Activated CD4-positive, alpha-beta T cell treated with anti-CD3 and anti-CD28 coated beads for 1 hour (primary cell): ENCODE results near the gene PERCC1.
A peak's percentile ranks its signal among the peaks of the same experiment; 100 is the strongest.

Source experiments
- DNase-seq: peaks from one replicate; pipeline ENCODE4 v3.0.0-alpha.2; 2020

Gene PERCC1

GRCh38 chr16:1430759-1431496 is at the start of gene PERCC1:
Gene PERCC1, plus strand, starts transcription at chr16:1431078. Its CDS starts 1,516 bp downstream, at chr16:1432594.
- DNase-seq: no peak

DNA sequence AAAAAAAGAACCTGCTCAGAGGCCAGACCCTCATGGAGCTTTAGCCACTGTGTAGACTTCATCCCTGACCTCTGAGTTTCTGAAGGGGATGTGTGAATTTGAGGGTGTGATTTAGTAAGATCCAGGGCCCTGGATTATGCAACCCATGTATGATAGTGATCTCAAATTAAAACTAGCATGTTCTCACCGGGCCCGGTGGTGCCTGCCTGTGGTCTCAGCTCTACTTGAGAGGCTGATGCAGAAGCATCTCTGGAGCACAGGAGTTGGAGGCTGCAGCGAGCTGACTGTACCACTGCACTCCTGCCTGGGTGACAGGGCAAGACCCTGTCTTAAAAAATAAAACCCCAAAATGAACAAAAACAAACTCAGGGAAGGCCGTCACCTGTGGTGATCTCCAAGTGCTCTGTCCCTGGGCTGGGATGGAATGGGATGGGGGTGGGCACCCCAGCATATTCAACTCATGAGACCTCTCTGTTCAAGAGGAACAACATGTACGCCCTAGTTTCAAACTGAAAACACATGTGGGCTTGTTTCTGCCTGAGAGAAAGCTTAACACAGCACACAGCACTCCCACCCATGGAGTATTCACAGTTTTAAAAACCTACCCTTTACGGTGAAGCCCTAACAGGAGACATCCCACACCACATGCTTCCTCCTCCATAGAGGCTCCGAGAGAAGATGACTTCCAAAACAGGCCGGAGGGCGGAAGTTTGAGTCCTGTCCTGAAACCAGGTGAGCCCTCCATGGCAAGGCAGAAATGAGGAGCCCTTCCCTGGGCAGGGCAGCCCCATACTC is 49.1 kb upstream of the PERCC1 start:
- no peak for DNase-seq

DNA sequence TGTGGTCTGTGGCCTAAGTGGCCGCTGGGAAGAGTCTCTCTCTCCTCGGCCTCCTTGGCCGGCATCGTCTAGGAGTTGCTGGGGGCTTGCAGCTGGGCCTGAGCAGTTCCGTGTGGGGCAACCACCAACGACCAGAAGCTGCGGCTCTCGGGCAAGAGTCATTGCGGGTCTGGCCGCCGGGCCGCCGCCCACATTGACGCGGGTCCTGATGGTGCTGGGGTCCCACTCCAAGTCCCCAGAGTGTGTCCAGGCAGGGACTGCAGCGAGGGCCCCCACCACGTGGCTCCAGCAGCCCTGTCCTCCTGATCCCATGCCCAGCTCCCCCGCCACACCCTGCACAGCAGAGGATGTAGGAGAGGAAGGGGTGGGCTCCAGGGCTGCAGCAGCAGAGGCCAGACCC is 47.3 kb upstream of the PERCC1 start:
- no peak for DNase-seq

DNA sequence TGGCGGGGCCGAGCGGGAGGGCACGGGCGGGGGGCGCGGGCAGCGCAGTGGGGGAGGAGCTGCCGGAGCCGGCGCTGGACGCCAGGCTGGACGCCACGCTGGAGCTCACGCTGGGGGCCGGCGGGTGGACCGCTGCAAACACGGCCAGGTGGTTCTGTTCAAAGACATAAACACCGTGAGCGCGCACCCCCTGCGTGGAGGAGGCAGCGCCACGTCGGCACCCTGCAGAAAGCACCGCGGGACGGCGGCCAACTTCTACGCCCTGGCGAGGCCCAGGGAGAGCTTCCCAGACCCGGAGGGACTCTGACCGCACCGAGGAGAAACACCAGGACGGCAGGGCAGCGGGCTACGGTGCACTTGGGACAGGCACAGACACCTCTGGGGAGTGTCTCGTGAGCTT is 45.6 kb upstream of the PERCC1 start:
- DNase-seq: no peak

GRCh38 chr16:1387331-1387730 is 43.5 kb upstream of the PERCC1 start:
- DNase-seq: no peak

- DNase-seq: no peak
These were observed 41.1 kb upstream of the PERCC1 start for GRCh38 chr16:1389762-1390161.

GRCh38 chr16:1390239-1390779 is 40.6 kb upstream of the PERCC1 start:
- no peak for DNase-seq

DNA sequence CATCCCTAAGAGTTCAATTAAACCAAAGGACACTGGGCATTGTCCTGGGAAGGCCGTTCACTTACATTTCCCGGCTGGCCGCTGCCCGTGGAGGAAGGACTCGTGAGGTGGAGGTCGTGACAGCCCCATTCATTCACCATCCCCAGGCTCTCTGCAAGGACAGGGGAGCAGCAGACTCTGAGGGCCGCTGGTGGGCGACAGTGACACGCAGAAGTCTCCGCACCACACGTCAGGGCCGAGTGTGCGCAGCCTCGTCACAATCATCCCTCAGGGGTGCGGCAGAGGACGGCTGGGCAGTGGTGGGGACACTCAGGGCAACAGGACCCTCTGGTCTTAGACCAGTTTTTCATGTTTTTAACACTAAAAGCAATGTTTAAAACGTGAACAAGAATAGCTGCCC is 38.1 kb upstream of the PERCC1 start:
- DNase-seq: no peak

DNA sequence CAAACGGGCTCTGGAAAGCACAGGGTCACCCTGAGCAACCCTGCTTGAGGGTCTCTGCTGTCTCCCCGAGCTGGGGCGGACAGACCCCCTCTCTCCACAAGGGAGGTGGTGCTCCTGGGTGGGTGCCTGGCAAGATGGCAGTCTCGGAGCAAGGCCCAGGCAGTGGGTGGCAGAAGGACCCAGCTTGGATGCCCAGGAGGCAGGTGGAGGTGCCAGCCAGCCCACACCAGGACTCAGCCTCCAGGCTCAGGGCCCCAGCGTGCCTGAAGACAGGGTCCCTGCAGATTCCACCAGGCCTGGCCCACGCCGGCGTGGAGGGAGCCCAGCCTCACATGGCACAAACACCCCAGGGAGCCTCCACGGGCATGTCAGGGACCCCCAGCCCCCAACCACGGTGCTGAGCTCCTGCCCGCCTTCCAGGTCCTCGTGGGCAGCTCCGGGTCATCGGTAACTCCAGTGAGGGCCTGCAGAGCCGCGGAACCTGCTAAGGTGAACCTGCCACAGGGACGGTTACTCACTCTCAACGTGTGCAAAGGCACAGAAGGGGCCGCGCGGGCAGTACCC is 37.2 kb upstream of the PERCC1 start:
- no peak for DNase-seq

DNA sequence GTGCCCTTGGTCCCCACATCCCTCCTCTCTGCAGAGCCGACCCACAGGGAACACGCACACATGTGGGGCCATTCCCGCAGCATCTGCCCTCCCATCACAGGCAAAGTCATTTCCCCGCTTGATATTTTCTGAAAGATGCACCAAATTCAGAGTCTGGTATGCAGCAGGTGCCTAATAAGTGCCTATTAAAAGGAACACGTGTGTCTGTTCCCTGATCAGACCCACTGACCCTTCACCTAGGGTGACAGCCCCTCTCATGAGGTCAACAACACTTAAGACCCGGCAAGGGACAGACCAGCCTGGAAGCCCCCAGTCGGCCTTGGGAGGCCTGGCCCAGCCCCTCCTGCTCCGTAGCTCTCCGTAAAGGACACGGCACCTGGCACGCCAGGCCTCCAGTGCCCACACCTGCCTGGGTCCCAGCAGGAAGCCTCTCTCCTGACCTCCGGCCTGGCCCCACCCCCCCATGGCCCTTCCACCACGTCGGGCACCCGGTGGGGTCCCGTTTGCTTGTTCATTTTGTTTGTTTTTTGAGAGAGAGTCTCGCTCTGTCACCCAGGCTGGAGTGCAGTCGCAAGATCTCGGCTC is 36.4 kb upstream of the PERCC1 start:
- DNase-seq: no peak

GRCh38 chr16:1395444-1396031 is 35.3 kb upstream of the PERCC1 start:
- no peak for DNase-seq

GRCh38 chr16:1397779-1398178 is 33.1 kb upstream of the PERCC1 start:
- no peak for DNase-seq

GRCh38 chr16:1398351-1398750 is 32.5 kb upstream of the PERCC1 start:
- DNase-seq: no peak

DNA sequence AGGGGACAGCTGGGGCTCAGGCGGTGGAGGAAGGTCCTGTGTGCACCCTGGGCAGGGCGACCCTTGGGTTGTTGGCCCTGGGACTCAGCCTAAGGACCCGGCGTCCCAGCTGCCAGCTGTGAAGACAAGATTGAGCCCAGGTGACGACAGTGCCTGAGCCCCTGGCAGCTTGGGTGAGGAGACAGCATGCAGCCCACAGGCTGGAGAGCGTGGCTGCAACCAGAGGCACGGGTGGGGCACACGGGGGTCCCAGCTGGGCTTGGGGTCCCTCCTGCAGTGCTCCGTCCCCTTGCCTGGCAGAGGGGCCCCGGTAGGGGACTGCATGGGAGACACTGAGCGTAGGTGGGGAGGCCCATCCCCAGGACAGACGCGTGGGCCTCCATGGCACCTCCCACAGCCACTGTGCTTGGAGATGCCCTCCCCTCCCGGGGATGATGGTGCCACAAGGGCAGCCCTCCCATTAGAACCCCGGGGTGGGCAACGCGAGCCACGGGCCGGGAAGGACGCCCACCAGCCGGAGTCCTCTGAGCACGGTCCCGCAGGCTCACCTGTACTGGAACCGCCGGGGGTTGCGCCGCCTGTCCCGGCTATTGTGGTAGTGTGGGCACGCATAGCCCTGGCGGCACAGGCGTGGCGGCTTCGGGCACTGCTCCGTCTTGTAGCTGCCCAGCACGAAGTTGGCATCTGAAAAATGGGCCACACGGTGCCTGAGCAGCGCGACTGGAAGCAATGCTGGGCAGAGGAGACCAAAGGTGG is 31.9 kb upstream of the PERCC1 start:
- no peak for DNase-seq

DNA sequence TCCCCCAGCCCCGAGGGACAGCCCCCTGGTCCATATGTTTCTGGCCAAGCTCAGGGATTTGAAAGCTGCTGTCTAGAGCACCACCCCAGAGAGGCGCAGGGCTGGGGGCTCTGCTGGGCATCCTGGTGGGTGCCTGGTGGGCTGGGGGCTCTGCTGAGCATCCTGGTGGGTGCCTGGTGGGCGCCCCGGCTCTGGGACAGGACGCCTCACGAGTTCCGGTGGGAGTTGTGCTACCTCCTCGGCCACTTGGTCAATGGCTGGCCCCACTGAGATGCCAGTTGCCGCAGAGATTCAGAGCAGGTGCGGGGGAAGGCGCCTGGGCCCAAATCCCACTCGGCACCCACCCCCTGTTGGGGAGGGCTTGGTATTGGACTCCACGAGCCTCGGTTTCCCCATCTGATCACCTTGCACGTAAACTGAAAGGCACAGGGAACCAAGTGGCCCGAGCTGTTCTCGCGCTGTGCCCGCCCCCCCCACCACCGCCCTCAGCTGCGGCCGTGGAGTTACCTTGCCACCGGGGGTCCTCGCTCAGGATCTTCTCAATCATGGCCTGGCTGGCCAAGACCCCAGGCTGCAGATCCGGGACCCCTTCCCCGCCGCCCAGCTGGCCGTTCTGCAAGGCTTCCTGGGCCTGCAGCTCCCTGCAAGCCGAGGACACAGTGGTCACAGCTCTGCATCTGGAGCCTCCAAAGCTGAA is 29.7 kb upstream of the PERCC1 start:
- no peak for DNase-seq

DNA sequence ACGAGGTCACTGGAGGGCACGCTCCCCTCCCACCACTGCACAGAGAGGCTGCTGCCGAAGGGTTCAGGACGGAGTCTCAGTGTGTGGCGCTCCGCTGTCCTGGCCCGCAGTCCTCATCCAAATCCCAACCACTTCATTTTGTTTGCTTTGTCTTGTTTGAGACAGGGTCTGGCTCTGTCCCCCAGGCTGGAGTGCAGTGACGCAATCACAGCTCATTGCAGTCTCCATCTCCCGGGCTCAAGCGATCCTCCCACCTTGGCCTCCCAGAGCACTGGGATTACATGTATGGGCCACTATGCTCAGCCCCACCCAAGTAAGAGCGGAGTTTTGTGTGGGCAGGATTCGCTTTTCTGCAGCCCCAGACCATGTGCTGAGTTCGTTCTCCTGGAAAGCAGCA is 29.1 kb upstream of the PERCC1 start:
- DNase-seq: no peak

DNA sequence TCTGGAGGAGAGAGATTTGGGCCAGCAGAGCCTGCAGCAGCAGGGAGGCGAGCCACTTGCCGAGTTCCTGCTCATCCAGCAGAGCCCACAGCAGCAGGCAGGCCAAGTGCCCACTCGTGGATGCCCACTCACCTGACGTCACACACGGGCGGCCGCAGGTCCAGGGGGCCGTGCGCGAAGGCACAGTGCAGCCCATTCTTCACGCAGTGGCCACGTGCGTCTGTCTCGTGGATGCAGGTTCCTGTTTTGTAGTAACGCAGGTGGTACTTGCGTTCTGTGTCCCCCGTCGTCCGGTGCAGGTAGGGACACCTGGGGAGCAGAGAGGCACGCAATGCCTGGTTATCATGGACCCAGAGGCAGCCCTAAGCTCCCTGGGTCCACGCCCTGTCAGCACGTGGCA is 27.8 kb upstream of the PERCC1 start:
- no peak for DNase-seq

- no peak for DNase-seq
These were observed 27.1 kb upstream of the PERCC1 start for GRCh38 chr16:1403733-1404132.

DNA sequence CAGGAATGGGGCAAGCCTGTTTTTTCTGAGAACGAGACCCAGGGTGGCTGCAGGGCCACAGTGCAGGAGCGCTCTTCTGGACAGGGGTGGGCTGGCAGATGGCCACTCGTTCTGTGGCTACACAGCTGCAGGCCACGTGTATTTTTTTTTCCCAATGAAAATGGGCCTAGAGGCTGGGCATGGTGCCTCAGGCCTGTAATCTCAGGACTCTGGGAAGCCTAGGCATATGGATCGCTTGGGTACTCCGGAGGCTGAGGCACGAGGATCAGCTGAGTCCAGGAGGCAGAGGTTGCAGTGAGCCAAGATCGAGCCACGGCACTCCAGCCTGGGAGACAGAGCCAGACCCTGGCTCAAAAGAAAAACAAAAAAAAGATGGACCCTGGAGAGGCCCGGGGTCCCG is 23.1 kb upstream of the PERCC1 start:
- no peak for DNase-seq

DNA sequence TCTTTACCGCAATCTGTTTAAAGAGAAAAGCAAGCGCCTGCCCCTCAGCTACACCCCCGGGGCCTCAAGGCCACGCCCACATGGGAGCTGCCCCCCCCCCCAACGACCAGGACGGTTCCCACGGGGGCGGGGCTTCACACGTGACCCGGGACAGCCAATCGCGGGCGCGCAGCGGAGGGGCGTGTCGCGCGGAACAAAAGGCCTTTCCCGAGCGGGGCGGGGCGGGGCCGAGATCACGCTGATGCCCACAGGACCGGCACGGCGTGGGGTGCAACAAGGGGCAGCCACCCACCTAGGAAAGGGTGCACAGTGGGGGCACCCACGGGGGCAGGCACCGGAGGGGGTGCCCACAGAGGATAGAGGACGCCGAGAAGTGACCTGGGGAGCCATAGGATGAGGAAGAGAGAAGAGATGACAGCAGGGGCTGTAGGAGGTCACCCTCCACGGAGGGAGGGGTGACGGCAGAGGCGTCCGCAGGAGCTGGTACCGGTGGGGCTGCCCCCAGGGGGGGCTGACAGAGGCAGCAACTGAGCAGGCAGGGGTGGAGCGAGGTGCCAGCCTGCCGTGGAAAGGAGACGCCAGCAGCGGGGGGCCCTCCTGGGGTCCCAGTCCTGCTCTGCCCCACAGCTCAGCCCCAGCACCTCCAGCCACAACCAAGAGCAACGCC is 22.6 kb upstream of the PERCC1 start:
- DNase-seq: peak; percentile 95

GRCh38 chr16:1412847-1413246 is 18.0 kb upstream of the PERCC1 start:
- no peak for DNase-seq
